ENCODE measurements around the gene ATG9A.
"Not testable (repeated sequence)": the region's sequence is repeated elsewhere in the genome, so short reads cannot be mapped to it uniquely, and the experiment has no call there.

ATG9A gene

DNA sequence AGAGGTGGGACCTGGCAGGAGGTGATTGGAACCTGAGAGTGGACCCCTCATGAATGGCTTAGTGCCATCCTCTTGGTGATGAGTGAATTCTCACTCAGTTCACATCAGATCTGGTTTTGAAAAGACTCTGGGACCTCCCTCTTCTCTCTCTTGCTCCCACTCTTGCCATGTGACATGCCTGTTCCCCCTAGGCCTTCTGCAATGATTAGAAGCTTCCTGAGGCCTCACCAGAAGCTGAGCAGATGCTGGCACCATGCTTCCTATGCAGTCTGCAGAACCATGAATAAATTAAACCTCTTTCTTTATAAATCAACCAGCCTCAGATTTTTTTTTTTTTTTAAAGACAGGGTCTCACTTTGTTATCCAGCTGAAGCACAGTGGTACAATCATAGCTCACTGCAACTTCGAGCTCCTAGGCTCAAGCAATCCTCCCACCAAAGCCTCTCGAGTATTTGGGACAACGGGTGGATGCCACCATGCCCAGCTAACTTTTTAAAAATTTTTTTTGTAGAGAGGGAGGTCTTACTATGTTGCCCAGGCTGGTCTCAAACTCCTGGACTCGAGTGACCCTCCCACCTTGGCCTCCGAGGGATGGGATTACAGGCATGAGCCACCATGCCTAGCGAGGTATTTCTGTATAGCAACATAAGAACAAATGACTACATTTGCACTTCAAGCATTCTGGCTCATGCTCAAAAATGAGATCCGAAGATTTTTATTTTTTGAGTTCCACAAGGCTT is 24.8 kb downstream of the ATG9A start:
- DNase-seq = no peak

DNA sequence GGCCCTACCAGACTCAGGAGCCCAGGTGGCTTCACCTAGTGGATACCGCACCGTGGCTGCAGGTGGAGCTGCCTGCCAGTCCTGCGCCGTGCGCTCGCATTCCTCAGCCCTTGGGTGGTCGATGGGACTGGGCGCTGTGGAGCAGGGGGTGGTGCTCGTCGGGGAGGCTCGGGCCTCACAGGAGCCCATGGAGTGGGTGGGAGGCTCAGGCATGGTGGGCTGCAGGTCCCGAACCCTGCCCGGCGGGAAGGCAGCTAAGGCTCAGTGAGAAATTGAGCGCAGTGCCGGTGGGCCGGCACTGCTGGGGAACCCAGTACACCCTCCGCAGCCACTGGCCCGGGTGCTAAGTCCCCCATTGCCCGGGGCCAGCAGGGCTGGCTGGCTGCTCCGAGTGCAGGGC is 28.1 kb downstream of the ATG9A start:
- DNase-seq = not testable (repeated sequence)

- DNase-seq = not testable (repeated sequence)
Measured at GRCh38 chr2:219200502-219201326, 28.7 kb downstream of the ATG9A start.

GRCh38 chr2:219199470-219200211 is 29.8 kb downstream of the ATG9A start:
- no peak for DNase-seq

DNA sequence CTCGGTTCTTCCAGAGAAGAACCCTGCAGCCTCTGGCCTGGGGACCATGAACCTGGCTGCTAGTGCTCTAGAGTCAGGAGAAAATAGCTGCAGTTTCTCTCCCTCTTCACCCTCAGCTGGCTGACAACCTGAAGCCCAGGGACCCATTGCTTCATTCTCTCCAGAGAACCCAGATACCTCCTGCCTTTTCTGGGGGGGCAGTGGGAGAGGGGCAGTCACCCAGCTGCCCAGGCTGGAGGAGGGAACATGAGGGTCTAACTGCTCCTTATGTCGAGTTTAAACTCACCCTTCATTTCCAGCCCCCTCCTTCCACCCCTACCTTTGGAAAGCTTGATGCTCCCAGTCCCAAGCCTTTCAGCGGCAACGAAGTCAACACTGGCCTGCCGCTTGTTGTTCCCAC is 30.5 kb downstream of the ATG9A start:
- no peak for DNase-seq

GRCh38 chr2:219197388-219197787 is 32.0 kb downstream of the ATG9A start:
- DNase-seq = no peak

- no peak for DNase-seq
Measured at GRCh38 chr2:219186754-219187456, 42.5 kb downstream of the ATG9A start.

- no peak for DNase-seq
Measured at GRCh38 chr2:219184121-219184520, 45.3 kb downstream of the ATG9A start.

DNA sequence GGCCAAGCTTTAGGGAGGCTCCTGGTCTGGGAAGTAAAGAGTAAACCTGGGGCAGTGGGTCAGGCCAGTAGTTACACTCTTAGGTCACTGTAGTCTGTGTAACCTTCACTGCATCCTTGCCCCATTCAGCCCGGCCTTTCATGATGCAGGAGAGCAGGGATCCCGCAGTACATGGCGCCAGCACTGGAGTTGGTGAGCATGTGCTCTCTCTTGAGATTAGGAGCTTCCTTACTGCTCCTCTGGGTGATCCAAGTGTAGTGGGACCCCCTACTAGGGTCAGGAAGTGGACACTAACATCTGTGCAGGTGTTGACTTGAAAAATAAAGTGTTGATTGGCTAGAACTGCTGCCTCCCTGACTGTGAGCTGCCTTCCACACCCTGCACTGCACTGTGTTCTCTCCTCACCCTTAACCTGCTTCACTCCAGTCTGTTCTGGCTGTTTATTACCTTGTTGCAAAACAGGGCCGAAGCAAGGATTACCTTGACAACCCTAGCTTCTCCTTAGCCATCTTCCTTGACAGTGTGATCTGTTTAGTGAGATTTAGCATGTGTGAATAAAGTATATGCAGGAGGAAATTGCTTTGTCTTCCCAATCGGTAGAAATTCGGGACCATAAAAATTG is 46.2 kb downstream of the ATG9A start:
- no peak for DNase-seq

DNA sequence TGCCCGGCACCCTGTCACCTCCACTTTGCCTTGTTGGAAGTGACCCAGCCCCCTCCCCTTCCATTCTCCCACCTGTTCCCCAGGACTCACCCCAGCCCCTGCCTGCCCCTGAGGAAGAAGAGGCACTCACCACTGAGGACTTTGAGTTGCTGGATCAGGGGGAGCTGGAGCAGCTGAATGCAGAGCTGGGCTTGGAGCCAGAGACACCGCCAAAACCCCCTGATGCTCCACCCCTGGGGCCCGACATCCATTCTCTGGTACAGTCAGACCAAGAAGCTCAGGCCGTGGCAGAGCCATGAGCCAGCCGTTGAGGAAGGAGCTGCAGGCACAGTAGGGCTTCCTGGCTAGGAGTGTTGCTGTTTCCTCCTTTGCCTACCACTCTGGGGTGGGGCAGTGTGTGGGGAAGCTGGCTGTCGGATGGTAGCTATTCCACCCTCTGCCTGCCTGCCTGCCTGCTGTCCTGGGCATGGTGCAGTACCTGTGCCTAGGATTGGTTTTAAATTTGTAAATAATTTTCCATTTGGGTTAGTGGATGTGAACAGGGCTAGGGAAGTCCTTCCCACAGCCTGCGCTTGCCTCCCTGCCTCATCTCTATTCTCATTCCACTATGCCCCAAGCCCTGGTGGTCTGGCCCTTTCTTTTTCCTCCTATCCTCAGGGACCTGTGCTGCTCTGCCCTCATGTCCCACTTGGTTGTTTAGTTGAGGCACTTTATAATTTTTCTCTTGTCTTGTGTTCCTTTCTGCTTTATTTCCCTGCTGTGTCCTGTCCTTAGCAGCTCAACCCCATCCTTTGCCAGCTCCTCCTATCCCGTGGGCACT is 46.9 kb downstream of the ATG9A start:
- no peak for DNase-seq

GRCh38 chr2:219181531-219181930 is 47.9 kb downstream of the ATG9A start:
- no peak for DNase-seq

DNA sequence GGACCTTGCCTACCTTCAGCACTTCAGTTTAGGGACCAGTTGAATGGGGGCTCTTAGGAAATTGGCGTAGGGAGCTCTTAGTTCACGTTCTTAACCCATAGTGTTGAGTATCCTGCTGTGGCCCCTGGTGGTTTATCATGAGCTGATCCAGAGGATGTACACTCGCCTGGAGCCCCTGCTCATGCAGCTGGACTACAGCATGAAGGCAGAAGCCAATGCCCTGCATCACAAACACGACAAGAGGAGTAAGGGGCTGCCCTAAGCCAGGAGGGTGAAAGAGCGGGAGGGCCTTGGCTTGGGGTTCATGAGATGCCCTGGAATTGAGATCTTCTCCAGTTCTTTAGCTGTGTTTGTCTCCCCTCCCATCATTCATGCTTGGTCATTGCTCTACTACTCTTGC is 48.5 kb downstream of the ATG9A start:
- no peak for DNase-seq

GRCh38 chr2:219179601-219180465 is 49.6 kb downstream of the ATG9A start:
- DNase-seq = no peak

- DNase-seq = peak; percentile 70
Measured at GRCh38 chr2:219178377-219179175, 50.9 kb downstream of the ATG9A start.

DNA sequence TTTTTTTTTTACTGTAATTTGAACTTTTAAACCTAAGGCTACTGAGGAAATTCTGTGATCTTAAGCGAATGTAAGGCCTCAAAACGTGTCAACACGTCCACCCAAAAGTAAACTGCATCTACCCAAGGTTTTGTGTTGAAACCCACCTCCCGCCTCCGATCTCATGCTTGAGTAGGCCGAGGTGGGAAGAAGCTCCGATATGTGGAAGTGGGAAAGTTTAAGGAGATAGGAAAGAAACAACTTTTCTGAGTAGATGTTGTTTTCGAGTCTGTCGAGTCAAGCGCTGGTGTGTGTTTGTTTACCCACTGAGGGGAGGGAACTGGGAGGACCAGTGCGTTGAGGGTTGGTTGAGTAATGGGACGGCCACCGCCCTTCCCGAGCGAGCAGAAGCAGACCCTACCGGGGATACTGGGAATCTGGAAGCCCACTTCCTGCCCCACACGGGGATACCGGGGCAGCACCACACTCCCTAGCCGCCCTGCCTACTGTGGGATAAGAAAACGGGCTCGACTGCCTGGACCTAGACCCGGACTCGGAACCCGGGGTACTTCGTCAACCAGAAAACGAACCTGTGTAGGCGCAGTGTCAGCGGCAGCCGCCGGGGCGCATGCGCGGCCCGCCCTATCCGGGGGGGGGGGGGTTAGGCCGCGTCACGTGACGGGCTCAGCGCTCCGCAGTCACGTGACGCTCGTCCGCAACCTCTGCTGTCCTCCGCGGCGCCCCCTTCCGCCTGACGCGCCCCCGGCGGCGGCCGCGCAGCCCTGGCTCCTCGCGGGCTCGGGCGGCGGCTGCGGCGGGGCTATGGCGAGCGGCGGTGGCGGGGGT is 51.7 kb downstream of the ATG9A start, which contains the start of gene RETREG2:
RETREG2 (plus strand) TSS at position 724 of the 825 bp plus-strand sequence; CDS start at position 802, 78 bp downstream.
- DNase-seq = peak; percentile 78

DNA sequence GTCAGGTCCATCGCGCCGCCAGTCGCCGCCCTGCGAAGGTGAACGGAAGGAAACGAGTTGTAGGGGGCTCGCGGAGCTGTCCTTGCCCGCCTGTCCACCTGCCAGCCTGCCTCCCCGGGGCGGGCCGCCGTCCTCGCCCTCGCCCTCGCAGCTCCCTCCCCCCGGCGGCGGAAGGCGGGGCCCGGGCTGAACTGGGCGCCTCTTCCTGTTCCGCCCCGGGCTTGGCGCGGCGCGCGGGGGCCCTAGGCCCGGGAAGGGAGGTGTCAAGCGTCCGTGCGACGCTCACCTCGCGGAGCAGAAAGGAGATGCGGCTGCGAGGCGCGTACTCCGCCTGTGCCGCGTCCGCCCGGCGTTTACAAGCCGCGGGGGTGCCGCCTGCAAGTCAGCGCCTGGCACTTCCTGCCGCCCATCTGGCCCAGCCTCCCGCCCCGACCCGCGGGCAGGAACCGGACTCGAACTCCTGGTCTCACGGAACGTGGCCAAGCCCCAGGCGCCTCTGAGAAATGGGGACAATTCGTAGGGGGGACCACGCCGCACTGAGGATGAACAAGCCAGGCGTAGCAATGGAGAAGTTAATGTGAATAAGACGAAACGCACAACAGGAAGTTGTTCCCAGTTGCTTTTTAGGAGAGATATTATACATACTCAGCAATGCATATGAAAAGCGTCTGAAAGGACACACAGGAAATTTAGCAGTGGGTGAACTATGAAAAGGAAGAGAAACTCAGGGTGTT is 52.5 kb downstream of the ATG9A start, which contains the start of gene CNPPD1:
CNPPD1 (minus strand) TSS at position 108 of the 734 bp plus-strand sequence; CDS start at position 11, 97 bp downstream.
- DNase-seq = peak; percentile 91
